ENCODE data around the gene WFDC2. TPM values are rescaled to one million over a fixed set of nuclear protein-coding genes. Genes with fewer than 3 reads are reported as not detected.

The WFDC2 gene
- total RNA-seq, 1 donor from 2014 or later = not detected

GRCh38 chr20:45427236-45428149 is 42.1 kb upstream of the WFDC2 start:
- DNase-seq (ENCODE audit: low read depth) (no peak), FAIRE-seq (no peak)
- Histone ChIP-seq H3K27me3 (ENCODE audit: control insufficient read depth, insufficient read depth, low read length) (no peaks in the 10 kb centered on the region), H3K36me3 (ENCODE audit: control insufficient read depth, insufficient read depth, low read length) (peaks cover 10% of the 10 kb centered on the region), H3K4me3 (ENCODE audit: low read depth, low read length) (no peak overlapping the region)
- no peak for TF ChIP-seq CTCF (IDR thresholded peaks at IDR 0.05; ENCODE audit: insufficient read depth, low read length, severe bottlenecking)

- H3K27me3 ChIP-seq (ENCODE audit: control insufficient read depth, insufficient read depth, low read length) = no peaks in the 10 kb centered on the region
- peaks cover 4% of the 10 kb centered on the region for H3K36me3 ChIP-seq (ENCODE audit: control insufficient read depth, insufficient read depth, low read length)
- H3K4me3 ChIP-seq (ENCODE audit: low read depth, low read length) = no peak overlapping the region
- DNase-seq (ENCODE audit: low read depth) = no peak
- FAIRE-seq = no peak
- no peak for TF ChIP-seq CTCF (IDR thresholded peaks at IDR 0.05; ENCODE audit: insufficient read depth, low read length, severe bottlenecking)
Measured at GRCh38 chr20:45429618-45430017, 39.9 kb upstream of the WFDC2 start.

GRCh38 chr20:45432294-45432693 is 37.3 kb upstream of the WFDC2 start:
- Histone ChIP-seq H3K4me3 (ENCODE audit: low read depth, low read length) (no peak overlapping the region), H3K27me3 (ENCODE audit: control insufficient read depth, insufficient read depth, low read length) (no peaks in the 10 kb centered on the region), H3K36me3 (ENCODE audit: control insufficient read depth, insufficient read depth, low read length) (no peaks in the 10 kb centered on the region)
- FAIRE-seq = no peak
- TF ChIP-seq CTCF (IDR thresholded peaks at IDR 0.05; ENCODE audit: insufficient read depth, low read length, severe bottlenecking) = no peak
- no peak for DNase-seq (ENCODE audit: low read depth)

- Histone ChIP-seq H3K36me3 (ENCODE audit: control insufficient read depth, insufficient read depth, low read length) (no peaks in the 10 kb centered on the region), H3K27me3 (ENCODE audit: control insufficient read depth, insufficient read depth, low read length) (no peaks in the 10 kb centered on the region), H3K4me3 (ENCODE audit: low read depth, low read length) (no peak overlapping the region)
- TF ChIP-seq CTCF (IDR thresholded peaks at IDR 0.05; ENCODE audit: insufficient read depth, low read length, severe bottlenecking) = no peak
- no peak for DNase-seq (ENCODE audit: low read depth)
- no peak for FAIRE-seq
Measured at GRCh38 chr20:45433316-45433715, 36.2 kb upstream of the WFDC2 start.

GRCh38 chr20:45433976-45434375 is 35.6 kb upstream of the WFDC2 start:
- Histone ChIP-seq H3K27me3 (ENCODE audit: control insufficient read depth, insufficient read depth, low read length) (no peaks in the 10 kb centered on the region), H3K4me3 (ENCODE audit: low read depth, low read length) (no peak overlapping the region), H3K36me3 (ENCODE audit: control insufficient read depth, insufficient read depth, low read length) (no peaks in the 10 kb centered on the region)
- FAIRE-seq (no peak), DNase-seq (ENCODE audit: low read depth) (no peak)
- no peak for TF ChIP-seq CTCF (IDR thresholded peaks at IDR 0.05; ENCODE audit: insufficient read depth, low read length, severe bottlenecking)

All from bronchial epithelial cell (primary cell).